PC-9 (cell line): Measurements from ENCODE around the gene PLEKHH2. TPM values are rescaled to one million over a fixed set of nuclear protein-coding genes. Genes with fewer than 3 reads are reported as not detected.

Experiments
- BruUV-seq: library from RNA; stranded (reverse); fragments of 400-500 nt; replicated peaks from 2 replicates; lab custom pipeline; 2021; lab: Mats Ljungman, UMichigan
- CTCF ChIA-PET: fragments of 300-600 bp; sonication (Branson Sonifier 250); formaldehyde crosslinking; loops from one replicate; lab custom pipeline; 2022; ENCODE audit warnings: antibody characterized with exemption; lab: Charles Lee
- POLR2A ChIA-PET: fragments of 300-600 bp; sonication (Branson Sonifier 250); formaldehyde crosslinking; loops from one replicate; lab custom pipeline; 2022; ENCODE audit warnings: antibody characterized with exemption; ENCODE audit not compliant: unreplicated experiment; lab: Charles Lee
- DNase-seq, 2 experiments: peaks; one replicate each; pipeline versions ENCODE4 v3.0.0 to v3.0.0-alpha.2; 2015 to 2022; ENCODE audit warnings: mixed read lengths in 1 of 2
- H2AFZ ChIP-seq: fragments of 200-600 bp; sonication (generic); 2 replicates; pipeline ENCODE4 v1.8.1; 2017; ENCODE audit warnings: antibody characterized with exemption
- H3F3A ChIP-seq: fragments of 200-600 bp; sonication (generic); 2 replicates; pipeline ENCODE4 v1.8.1; 2017; ENCODE audit warnings: antibody characterized with exemption, mild to moderate bottlenecking, low read depth; ENCODE audit not compliant: insufficient read depth
- H3K27ac ChIP-seq: fragments of 200-600 bp; sonication (generic); 2 replicates; pipeline ENCODE4 v1.6.1; 2016; ENCODE audit warnings: mixed run types
- H3K27me3 ChIP-seq: fragments of 200-600 bp; sonication (generic); 2 replicates; pipeline ENCODE4 v1.6.1; 2016; ENCODE audit warnings: low read depth, mixed run types; ENCODE audit not compliant: insufficient read depth
- H3K36me3 ChIP-seq: fragments of 200-600 bp; sonication (generic); 2 replicates; pipeline ENCODE4 v1.6.1; 2016; ENCODE audit warnings: low read depth, mixed run types
- H3K4me1 ChIP-seq: fragments of 200-600 bp; sonication (generic); replicated peaks from 2 replicates; pipeline ENCODE4 v1.6.1; 2016; ENCODE audit warnings: mixed run types; ENCODE audit not compliant: insufficient read depth
- H3K4me2 ChIP-seq: fragments of 200-600 bp; sonication (generic); 2 replicates; pipeline ENCODE4 v1.6.1; 2017; ENCODE audit warnings: mixed run types
- H3K4me3 ChIP-seq: fragments of 200-600 bp; sonication (generic); 2 replicates; pipeline ENCODE4 v1.6.1; 2016; ENCODE audit warnings: mixed run types
- H3K79me2 ChIP-seq: fragments of 200-600 bp; sonication (generic); 2 replicates; pipeline ENCODE4 v1.6.1; 2017; ENCODE audit warnings: low read depth, mixed run types
- H3K9me2 ChIP-seq: fragments of 200-600 bp; sonication (generic); 2 replicates; pipeline ENCODE4 v1.8.1; 2017; ENCODE audit warnings: mild to moderate bottlenecking; ENCODE audit not compliant: insufficient read depth
- H3K9me3 ChIP-seq: fragments of 200-600 bp; sonication (generic); 2 replicates; pipeline ENCODE4 v1.8.1; 2016; ENCODE audit warnings: low read depth; ENCODE audit not compliant: insufficient read depth
- H4K20me1 ChIP-seq: fragments of 200-600 bp; sonication (generic); 2 replicates; pipeline ENCODE4 v1.8.1; 2017; ENCODE audit not compliant: insufficient read depth
- EZH2 ChIP-seq: fragments of 200-600 bp; sonication (generic); IDR thresholded peaks from 2 replicates; pipeline ENCODE4 v1.8.0; 2017; ENCODE audit warnings: antibody characterized with exemption, low read depth
- intact Hi-C: fragments of 100-400 bp; cut with micrococcal nuclease; formaldehyde crosslinking; loops from one replicate; pipeline ENCODE4 v1.10.0; 2022; ENCODE audit not compliant: unreplicated experiment
- total RNA-seq: library from RNA; stranded (reverse); gene quantifications from 2 replicates; pipeline ENCODE4 v1.2.3, GENCODE V29; 2021
- TF ChIP-seq, protein P1 (sequence below): fragments of 200-600 bp; sonication (generic); conservative IDR thresholded peaks from 2 replicates; pipeline ENCODE4 v1.6.1; 2017; ENCODE audit warnings: mixed run types, antibody characterized with exemption, mild to moderate bottlenecking, moderate library complexity

Gene PLEKHH2
- total RNA-seq, 1 experiment from 2014 or later = 1.6 TPM

DNA sequence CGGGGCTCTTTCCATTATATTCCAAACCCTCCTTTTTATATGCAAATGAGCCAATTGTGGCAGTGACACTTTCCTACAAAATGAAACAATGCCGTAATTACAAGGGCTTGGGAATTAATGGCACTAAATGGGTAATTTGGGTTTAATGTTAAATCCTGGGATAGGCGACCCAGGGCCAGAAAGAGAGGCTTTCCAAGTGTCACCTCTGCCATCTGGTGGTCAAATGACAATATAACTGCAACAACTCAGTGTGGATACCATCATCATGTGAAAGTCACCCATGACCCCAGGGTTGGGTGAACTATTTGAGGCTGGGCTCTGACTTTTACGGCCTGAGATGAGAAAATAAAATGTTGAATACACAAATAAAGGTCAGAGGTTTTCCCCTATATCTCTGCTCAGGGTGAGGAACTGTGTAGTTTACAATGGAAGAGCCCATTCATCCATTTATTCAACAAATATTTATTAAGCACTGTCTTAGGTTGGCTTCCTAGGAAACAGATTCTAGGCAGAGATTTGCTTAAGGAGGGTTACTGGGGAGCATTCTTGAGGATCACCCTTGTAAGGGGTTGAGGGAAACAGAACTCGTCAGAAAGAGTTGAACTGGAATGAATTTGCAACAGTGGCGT, 27.7 kb upstream of the PLEKHH2 start:
- intact Hi-C loops = loop anchor here (1.0 to 5.0 kb wide), 3 partner anchors 663 to 1512 kb away; no protein-coding TSS in a partner anchor
- CTCF ChIA-PET = no interaction called here
- Histone ChIP-seq H3K4me3 (no peak overlapping the region), H3K27me3 (no peaks in the 10 kb centered on the region), H3K27ac (no peak overlapping the region), H3F3A (no peaks in the 10 kb centered on the region; the same call in 1 of the 2 replicates), H4K20me1 (no peaks in the 10 kb centered on the region), H3K4me2 (no peak overlapping the region), H2AFZ (no peak overlapping the region), H3K4me1 (0 out of 2 replicates have a peak, but pooled peaks cover 3% of the 10 kb centered on the region), H3K9me3 (no peaks in the 10 kb centered on the region), H3K9me2 (no peaks in the 10 kb centered on the region), H3K36me3 (no peaks in the 10 kb centered on the region), H3K79me2 (no peaks in the 10 kb centered on the region)
- POLR2A ChIA-PET = interaction anchor here (0.6 kb wide), 1 partner anchor 1552 kb away, joined by 9 read pairs; no protein-coding TSS in a partner anchor
- DNase-seq = peak; percentile 48 to 49
- no TSS peak for BruUV-seq
- no peak for TF ChIP-seq EZH2
- TF ChIP-seq, protein P1, sequence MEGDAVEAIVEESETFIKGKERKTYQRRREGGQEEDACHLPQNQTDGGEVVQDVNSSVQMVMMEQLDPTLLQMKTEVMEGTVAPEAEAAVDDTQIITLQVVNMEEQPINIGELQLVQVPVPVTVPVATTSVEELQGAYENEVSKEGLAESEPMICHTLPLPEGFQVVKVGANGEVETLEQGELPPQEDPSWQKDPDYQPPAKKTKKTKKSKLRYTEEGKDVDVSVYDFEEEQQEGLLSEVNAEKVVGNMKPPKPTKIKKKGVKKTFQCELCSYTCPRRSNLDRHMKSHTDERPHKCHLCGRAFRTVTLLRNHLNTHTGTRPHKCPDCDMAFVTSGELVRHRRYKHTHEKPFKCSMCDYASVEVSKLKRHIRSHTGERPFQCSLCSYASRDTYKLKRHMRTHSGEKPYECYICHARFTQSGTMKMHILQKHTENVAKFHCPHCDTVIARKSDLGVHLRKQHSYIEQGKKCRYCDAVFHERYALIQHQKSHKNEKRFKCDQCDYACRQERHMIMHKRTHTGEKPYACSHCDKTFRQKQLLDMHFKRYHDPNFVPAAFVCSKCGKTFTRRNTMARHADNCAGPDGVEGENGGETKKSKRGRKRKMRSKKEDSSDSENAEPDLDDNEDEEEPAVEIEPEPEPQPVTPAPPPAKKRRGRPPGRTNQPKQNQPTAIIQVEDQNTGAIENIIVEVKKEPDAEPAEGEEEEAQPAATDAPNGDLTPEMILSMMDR = peak; percentile 89

DNA sequence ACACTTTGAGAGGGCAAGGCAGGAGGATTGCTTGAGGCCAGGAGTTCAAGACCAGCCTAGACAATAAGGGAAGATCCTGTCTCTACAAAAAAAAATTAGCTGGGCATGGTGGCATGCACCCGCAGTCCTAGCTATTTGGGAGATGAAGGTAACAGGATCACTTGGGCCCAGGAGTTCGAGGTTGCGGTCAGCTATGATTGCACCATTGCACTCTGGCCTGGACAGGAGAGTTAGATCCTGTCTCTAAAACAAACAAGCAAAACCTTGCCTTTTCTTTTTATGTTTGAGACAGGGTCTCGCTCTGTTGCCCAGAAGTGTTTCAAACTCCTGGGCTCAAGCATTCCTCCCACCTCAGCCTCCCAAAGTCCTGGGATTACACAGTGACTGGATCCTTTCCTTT, 26.7 kb upstream of the PLEKHH2 start:
- BruUV-seq = no TSS peak
- Histone ChIP-seq H3K27ac (no peak overlapping the region), H2AFZ (no peak overlapping the region), H4K20me1 (no peaks in the 10 kb centered on the region), H3K36me3 (no peaks in the 10 kb centered on the region), H3K9me3 (no peaks in the 10 kb centered on the region), H3K4me3 (no peak overlapping the region), H3K4me1 (0 out of 2 replicates have a peak, but pooled peaks cover 3% of the 10 kb centered on the region), H3K4me2 (no peak overlapping the region), H3K9me2 (no peaks in the 10 kb centered on the region), H3K27me3 (no peaks in the 10 kb centered on the region), H3F3A (no peaks in the 10 kb centered on the region), H3K79me2 (no peaks in the 10 kb centered on the region)
- no peak for DNase-seq
- no peak for TF ChIP-seq EZH2
- TF ChIP-seq, protein P1 = no peak
- CTCF ChIA-PET = no interaction called here
- intact Hi-C loops = loop anchor here (10.0 kb wide), 2 partner anchors 184 to 1344 kb away; no protein-coding TSS in a partner anchor
- POLR2A ChIA-PET = interaction anchor here (0.5 kb wide), 1 partner anchor 384 kb away, joined by 6 read pairs; no protein-coding TSS in a partner anchor

DNA sequence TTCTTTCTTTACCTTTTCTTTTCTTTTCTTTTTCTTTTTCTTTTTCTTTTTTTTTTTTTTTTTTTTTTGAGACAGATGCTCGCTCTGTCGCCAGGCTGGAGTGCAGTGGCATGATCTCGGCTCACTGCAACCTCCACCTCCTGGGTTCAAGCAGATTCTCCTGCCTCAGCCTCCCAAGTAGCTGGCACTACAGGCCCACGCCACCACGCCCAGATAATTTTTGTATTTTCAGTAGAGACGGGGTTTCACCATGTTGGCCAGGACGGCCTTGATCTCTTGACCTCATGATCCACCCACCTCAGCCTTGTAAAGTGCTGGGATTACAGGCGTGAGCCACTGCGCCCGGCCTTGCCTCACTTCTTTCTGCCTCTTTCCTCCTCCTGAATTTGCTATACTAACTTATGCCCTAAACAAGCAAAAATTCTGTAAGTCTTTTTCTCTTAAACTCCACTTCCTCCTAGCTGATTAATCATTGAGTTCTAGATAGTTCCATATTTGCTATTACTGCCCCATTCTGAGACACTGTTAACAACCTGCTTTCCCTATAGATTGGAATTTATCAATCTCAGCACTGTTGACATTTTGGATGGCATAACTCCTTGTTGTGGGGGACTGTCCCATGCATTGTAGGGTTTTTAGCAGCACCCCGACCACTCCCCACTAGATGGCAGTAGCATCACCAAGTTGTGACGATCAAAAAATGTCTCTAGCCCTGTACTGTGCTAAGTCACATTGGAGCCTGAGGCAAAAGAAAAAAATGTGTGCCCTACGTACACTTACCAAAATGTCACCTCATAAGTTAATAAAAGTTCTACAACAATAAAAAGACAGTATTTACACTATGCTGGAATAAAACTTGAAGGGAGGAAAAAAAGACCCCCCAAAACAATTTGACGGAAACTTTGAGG, 24.8 kb upstream of the PLEKHH2 start:
- Histone ChIP-seq H2AFZ (no peak overlapping the region), H3K4me2 (peak overlapping the region; percentile 11; the same call in 1 of the 2 replicates), H3K27ac (no peak overlapping the region), H4K20me1 (no peaks in the 10 kb centered on the region), H3K9me2 (no peaks in the 10 kb centered on the region), H3K4me3 (no peak overlapping the region), H3K4me1 (0 out of 2 replicates have a peak, but pooled peaks cover 3% of the 10 kb centered on the region), H3K9me3 (no peaks in the 10 kb centered on the region), H3K27me3 (no peaks in the 10 kb centered on the region), H3K79me2 (no peaks in the 10 kb centered on the region), H3K36me3 (no peaks in the 10 kb centered on the region), H3F3A (no peaks in the 10 kb centered on the region)
- DNase-seq = peak; percentile 77 to 79
- BruUV-seq = no TSS peak
- TF ChIP-seq EZH2 = no peak
- TF ChIP-seq, protein P1 = peak; percentile 96
- CTCF ChIA-PET = interaction anchor here (0.9 kb wide), 1 partner anchor 101 kb away, joined by 9 read pairs; no protein-coding TSS in a partner anchor
- POLR2A ChIA-PET = no interaction called here
- intact Hi-C loops = loop anchor here (1.0 to 10.0 kb wide), 3 partner anchors 183 to 1343 kb away; no protein-coding TSS in a partner anchor
